Keratinocyte (primary cell): Measurements from ENCODE around the gene NCS1. TPM values are rescaled to one million over a fixed set of nuclear protein-coding genes. Genes with fewer than 3 reads are reported as not detected.

ENCODE experiments used
- DNase-seq: peaks from one replicate; pipeline ENCODE4 v3.0.0-alpha.2; 2011; ENCODE audit warnings: low read depth, missing footprints, low spot score
- FAIRE-seq: peaks from 2 replicates; lab custom pipeline; 2011; peaks lifted over from hg19 to GRCh38; lab: Jason Lieb, UNC
- H2AFZ ChIP-seq: 2 replicates; pipeline ENCODE4 v1.6.0; 2012; ENCODE audit warnings: low read length, control low read depth, inconsistent platforms; ENCODE audit not compliant: control insufficient read depth
- H3K27ac ChIP-seq: 2 replicates; pipeline ENCODE4 v1.5.1; 2011; ENCODE audit warnings: low read length; ENCODE audit not compliant: control insufficient read depth, insufficient read depth
- H3K27me3 ChIP-seq: 3 replicates; pipeline ENCODE4 v1.6.0; 2011; ENCODE audit warnings: low read length; ENCODE audit not compliant: control insufficient read depth, insufficient read depth; ENCODE audit errors: extremely low read depth
- H3K36me3 ChIP-seq, 2 experiments: 2 replicates in 1 of 2; 3 replicates in 1 of 2; pipeline ENCODE4 v1.5.1; 2011; ENCODE audit warnings: low read length in 2 of 2, mild to moderate bottlenecking in 1 of 2; ENCODE audit not compliant: control insufficient read depth in 2 of 2, insufficient read depth in 2 of 2; ENCODE audit errors: extremely low read depth in 1 of 2
- H3K4me1 ChIP-seq: 3 replicates; pipeline ENCODE4 v1.5.1; 2011; ENCODE audit warnings: low read length; ENCODE audit not compliant: control insufficient read depth, insufficient read depth; ENCODE audit errors: extremely low read depth
- H3K4me2 ChIP-seq: 3 replicates; pipeline ENCODE4 v1.6.0; 2011; ENCODE audit warnings: low read depth, low read length; ENCODE audit not compliant: control insufficient read depth, insufficient read depth; ENCODE audit errors: extremely low read depth
- H3K4me3 ChIP-seq, 3 experiments: fragments of 200-600 bp in 1 of 3; sonication (generic) in 1 of 3; 2 replicates in 2 of 3; 3 replicates in 1 of 3; pipeline ENCODE4 v1.5.1; 2011 to 2016; ENCODE audit warnings: low read length in 3 of 3, mild to moderate bottlenecking in 3 of 3, control low read depth in 2 of 3, inconsistent platforms in 1 of 3, low read depth in 1 of 3, mixed read lengths in 1 of 3, mixed run types in 1 of 3, moderate library complexity in 1 of 3; ENCODE audit not compliant: control insufficient read depth in 2 of 3, insufficient read depth in 2 of 3; ENCODE audit errors: extremely low read depth in 1 of 3
- H3K79me2 ChIP-seq: 2 replicates; pipeline ENCODE4 v1.6.0; 2012; ENCODE audit warnings: low read length; ENCODE audit not compliant: control insufficient read depth, insufficient read depth
- H3K9ac ChIP-seq: 3 replicates; pipeline ENCODE4 v1.6.0; 2011; ENCODE audit warnings: low read length; ENCODE audit not compliant: control insufficient read depth, insufficient read depth; ENCODE audit errors: extremely low read depth
- H3K9me1 ChIP-seq: 3 replicates; pipeline ENCODE4 v1.6.0; 2011; ENCODE audit warnings: low read length; ENCODE audit not compliant: control insufficient read depth, insufficient read depth; ENCODE audit errors: extremely low read depth
- H3K9me3 ChIP-seq: 2 replicates; pipeline ENCODE4 v1.5.1; 2012; ENCODE audit warnings: low read depth, low read length; ENCODE audit not compliant: control insufficient read depth
- H4K20me1 ChIP-seq: 3 replicates; pipeline ENCODE4 v1.6.0; 2011; ENCODE audit warnings: low read length; ENCODE audit not compliant: control insufficient read depth, insufficient read depth; ENCODE audit errors: extremely low read depth
- CTCF ChIP-seq, 3 experiments: IDR thresholded peaks in 1 of 3; conservative IDR thresholded peaks in 1 of 3; optimal IDR thresholded peaks in 1 of 3; 2 replicates in 2 of 3; 3 replicates in 1 of 3; pipeline versions ENCODE3 to v1.5.1; 2011; ENCODE audit warnings: low read length in 3 of 3, mild to moderate bottlenecking in 3 of 3, moderate library complexity in 2 of 3, control low read depth in 1 of 3, inconsistent platforms in 1 of 3; ENCODE audit not compliant: insufficient read depth in 2 of 3; ENCODE audit errors: extremely low read depth in 1 of 3
- EZH2 ChIP-seq: IDR thresholded peaks from one replicate; pipeline ENCODE4 v1.6.1; 2012; ENCODE audit warnings: inconsistent platforms, mild to moderate bottlenecking, low read length, moderate library complexity
- dilution Hi-C: fragments of 300-500 bp; cut with MboI; formaldehyde crosslinking; loops from one replicate; pipeline ENCODE4 v1.7.0; 2020; ENCODE audit warnings: low sequenced_read_pairs; ENCODE audit not compliant: extremely low pct_ligation_motif_present
- polyA plus RNA-seq, 5 experiments: library from polyadenylated mRNA; depleted of rRNA in 3 of 5; stranded (reverse) in 3 of 5; stranded (forward) in 1 of 5; unstranded in 1 of 5; fragments of >200 nt; gene quantifications; 1 replicate in 1 of 5; 2 replicates in 3 of 5; 3 replicates in 1 of 5; pipeline versions ENCODE4 v1.2.1 to v1.2.3, GENCODE V29; 2011 to 2012; ENCODE audit warnings: missing spikeins in 2 of 5, low read depth in 1 of 5, low replicate concordance in 1 of 5

The NCS1 gene
- polyA plus RNA-seq, 1 donor (not counting 4 experiments of a cell fraction or from before 2014, with no cell fraction given), result 49.1 TPM

GRCh38 chr9:130286072-130286770 lies 114.0 kb downstream of the NCS1 start:
- DNase-seq (no peak), FAIRE-seq (no peak)
- dilution Hi-C loops, result no loop called here
- Histone ChIP-seq H3K9ac (no peak overlapping the region), H2AFZ (no peak overlapping the region), H3K27me3 (peaks cover 39% of the 10 kb centered on the region), H3K27ac (no peak overlapping the region), H4K20me1 (no peaks in the 10 kb centered on the region), H3K36me3 (no peaks in the 10 kb centered on the region), H3K4me1 (no peaks in the 10 kb centered on the region), H3K4me2 (no peak overlapping the region), H3K79me2 (no peaks in the 10 kb centered on the region), H3K9me3 (no peaks in the 10 kb centered on the region), H3K9me1 (no peaks in the 10 kb centered on the region), H3K4me3 (no peak overlapping the region)
- TF ChIP-seq EZH2 (no peak), CTCF (optimal IDR thresholded peaks at IDR 0.05 in 1 of 3, IDR thresholded peaks at IDR 0.05 in 1 of 3, conservative IDR thresholded peaks at IDR 0.05 in 1 of 3; ENCODE audit: extremely low read depth in 1 of 3, insufficient read depth in 2 of 3, low read length in 3 of 3) (no peak)

Other genes with a start within 250 kb of the NCS1 start
- gene FNBP1, start 129.2 kb upstream of the NCS1 start, polyA plus RNA-seq, result 4.4 to 9.6 TPM (median 6.6 TPM) in 3 replicates
- 27.3 to 30.8 TPM (median 29.7 TPM) in 3 replicates for gene GPR107, start 118.5 kb upstream of the NCS1 start, polyA plus RNA-seq
- 0.03 TPM in 1 of 3 replicates, not detected in the others for gene HMCN2, start 93.4 kb downstream of the NCS1 start, polyA plus RNA-seq